Measurements from ENCODE around the gene LIPT1. TPM values are rescaled to one million over a fixed set of nuclear protein-coding genes. Genes with fewer than 3 reads are reported as not detected.

LIPT1 gene
- total RNA-seq, result 1 to 10 TPM; 1.9 to 5.0 (median 3.6) TPM
- long read RNA-seq, partial matches to known transcripts, result 0 of 1 reads
- long read RNA-seq, other reads (novel, unspliced or antisense), result 0 of 1 reads

DNA sequence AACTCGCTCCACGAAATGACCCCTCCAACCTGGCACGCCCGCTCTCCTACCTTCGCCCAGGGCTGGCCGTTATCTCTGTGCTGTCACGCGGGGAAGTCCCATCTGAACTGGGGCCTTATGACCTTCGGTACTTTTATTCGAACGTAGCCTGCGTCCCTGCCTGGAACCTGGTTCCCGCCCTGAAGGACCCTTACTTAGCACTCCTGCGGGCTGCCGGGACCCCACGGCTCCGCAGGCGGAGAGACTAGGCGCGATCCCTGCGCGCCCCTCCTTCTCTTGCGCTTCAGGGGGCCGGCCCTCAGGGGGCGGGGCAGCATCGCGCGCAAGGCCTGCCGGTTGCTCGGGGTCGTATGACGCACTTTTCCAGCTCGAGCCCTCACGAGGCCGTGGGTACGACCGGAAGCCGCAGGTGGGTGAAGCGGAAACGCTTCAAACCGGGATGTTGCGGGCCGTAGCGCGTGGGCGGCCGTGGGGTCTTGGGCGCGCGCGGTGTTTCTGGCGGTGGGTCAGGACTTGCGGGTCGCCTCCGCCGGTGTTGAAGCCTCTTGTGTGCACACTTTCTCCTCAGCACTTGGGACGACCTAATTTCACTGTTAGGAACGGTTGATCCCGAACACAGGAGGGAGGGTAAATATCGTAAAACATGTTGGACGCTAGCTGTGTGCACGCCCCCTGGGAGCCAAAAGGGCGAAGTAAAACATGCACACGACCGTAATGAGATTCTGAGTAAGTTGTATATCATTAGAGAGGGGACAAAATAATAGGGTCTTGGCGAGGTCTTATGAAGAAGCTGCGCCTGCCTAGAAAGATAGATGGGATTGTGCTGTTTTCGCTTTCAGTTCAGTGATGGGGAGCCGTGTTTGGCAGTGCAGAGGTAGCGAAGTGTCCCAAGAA is at the start of gene LIPT1, which contains the start of gene TSGA10:
Gene LIPT1, plus strand, starts transcription at position 325 of the 894 bp plus-strand sequence. CDS start 6,991 bp downstream, outside the sequence.
Gene TSGA10, minus strand, starts transcription at position 300 of the 894 bp plus-strand sequence. CDS start 45,503 bp downstream, outside the sequence.
- DNase-seq (peak; percentile 94 to 95 (median 94)), ATAC-seq (peak; percentile 97 to 99 (median 98))
- Histone ChIP-seq H3K9me3 (no peaks in the 10 kb centered on the region), H3K4me1 (peaks cover 0 to 16% (median 0%) of the 10 kb centered on the region in 4 donors), H3K4me3 (peak within 1 kb of the TSS; percentile 74 to 93 (median 84)), H3K27ac (peak within 1 kb of the TSS; percentile 86 to 94 (median 87)), H3K36me3 (peaks cover 0 to 12% (median 0%) of the 10 kb centered on the region in 4 donors), H3K27me3 (no peaks in the 10 kb centered on the region)
- intact Hi-C loops (cut with DNase I), result no loop called here
- WGBS (ENCODE audit: insufficient coverage, low coverage, low lambda C conversion rate, missing lambda C conversion rate), result 0% methylated on average over 31 of the region's 70 CpGs
- peak; percentile 80 for TF ChIP-seq POLR2A (IDR thresholded peaks at IDR 0.05)
- TF ChIP-seq, protein P1, sequence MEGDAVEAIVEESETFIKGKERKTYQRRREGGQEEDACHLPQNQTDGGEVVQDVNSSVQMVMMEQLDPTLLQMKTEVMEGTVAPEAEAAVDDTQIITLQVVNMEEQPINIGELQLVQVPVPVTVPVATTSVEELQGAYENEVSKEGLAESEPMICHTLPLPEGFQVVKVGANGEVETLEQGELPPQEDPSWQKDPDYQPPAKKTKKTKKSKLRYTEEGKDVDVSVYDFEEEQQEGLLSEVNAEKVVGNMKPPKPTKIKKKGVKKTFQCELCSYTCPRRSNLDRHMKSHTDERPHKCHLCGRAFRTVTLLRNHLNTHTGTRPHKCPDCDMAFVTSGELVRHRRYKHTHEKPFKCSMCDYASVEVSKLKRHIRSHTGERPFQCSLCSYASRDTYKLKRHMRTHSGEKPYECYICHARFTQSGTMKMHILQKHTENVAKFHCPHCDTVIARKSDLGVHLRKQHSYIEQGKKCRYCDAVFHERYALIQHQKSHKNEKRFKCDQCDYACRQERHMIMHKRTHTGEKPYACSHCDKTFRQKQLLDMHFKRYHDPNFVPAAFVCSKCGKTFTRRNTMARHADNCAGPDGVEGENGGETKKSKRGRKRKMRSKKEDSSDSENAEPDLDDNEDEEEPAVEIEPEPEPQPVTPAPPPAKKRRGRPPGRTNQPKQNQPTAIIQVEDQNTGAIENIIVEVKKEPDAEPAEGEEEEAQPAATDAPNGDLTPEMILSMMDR (IDR thresholded peaks at IDR 0.05), result no peak

DNA sequence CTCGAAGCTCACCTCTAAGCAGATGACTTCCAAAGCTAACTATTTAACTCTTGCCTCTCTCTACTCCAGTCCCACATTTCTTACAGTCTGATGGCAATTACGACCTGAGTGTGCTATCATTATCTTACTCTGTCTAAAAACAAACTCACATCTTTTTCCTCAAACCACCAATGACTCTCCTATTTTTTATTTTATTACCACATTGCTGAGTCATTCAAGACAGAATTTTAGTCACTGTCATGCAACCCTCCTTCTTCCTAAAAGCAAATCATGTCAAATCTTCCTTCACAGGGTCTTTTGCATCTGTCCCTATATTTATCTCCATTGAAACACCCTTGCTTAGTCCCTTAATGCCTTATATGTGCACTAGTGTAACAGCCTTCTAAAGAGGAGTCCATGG is 47.9 kb upstream of the LIPT1 start:
- WGBS (ENCODE audit: insufficient coverage, low coverage, low lambda C conversion rate, missing lambda C conversion rate), result 37% methylated on average over 2 of the region's 2 CpGs
- ATAC-seq, result no peak
- H3K4me1 ChIP-seq, result no peaks in the 10 kb centered on the region
- no peak overlapping the region for H3K4me3 ChIP-seq
- no peak for TF ChIP-seq POLR2A (IDR thresholded peaks at IDR 0.05)
- TF ChIP-seq, protein P1 (IDR thresholded peaks at IDR 0.05), result no peak
- no peak overlapping the region for H3K27ac ChIP-seq
- no peaks in the 10 kb centered on the region for H3K9me3 ChIP-seq
- no peaks in the 10 kb centered on the region for H3K27me3 ChIP-seq
- DNase-seq, result no peak
- no peaks in the 10 kb centered on the region for H3K36me3 ChIP-seq
- intact Hi-C loops (cut with DNase I), result no loop called here

DNA sequence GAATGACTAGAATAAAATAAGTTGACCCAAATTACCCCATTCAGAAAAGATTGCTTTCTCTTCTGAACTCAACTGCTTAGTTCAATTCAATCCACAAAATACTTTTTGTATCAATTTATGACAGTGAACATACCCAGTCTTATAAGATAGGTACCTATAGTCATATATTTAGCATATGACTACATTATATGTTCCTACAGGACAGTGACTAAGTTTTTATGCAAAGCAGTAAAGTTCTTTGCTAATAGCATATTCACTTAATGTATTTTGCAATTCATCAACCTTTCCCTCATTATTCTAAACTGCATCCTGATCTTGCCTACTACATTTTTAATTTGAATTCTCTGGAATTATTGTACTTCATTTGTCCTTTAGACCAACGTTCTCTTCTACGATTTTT is 43.5 kb upstream of the LIPT1 start:
- no peaks in the 10 kb centered on the region for H3K36me3 ChIP-seq
- ATAC-seq (no peak), DNase-seq (no peak)
- TF ChIP-seq, protein P1 (IDR thresholded peaks at IDR 0.05), result no peak
- TF ChIP-seq POLR2A (IDR thresholded peaks at IDR 0.05), result no peak
- H3K27ac ChIP-seq, result no peak overlapping the region
- no peaks in the 10 kb centered on the region for H3K4me1 ChIP-seq
- no peak overlapping the region for H3K4me3 ChIP-seq
- WGBS (ENCODE audit: insufficient coverage, low coverage, low lambda C conversion rate, missing lambda C conversion rate), result 67% methylated on average over 2 of the region's 2 CpGs
- intact Hi-C loops (cut with DNase I), result no loop called here
- no peaks in the 10 kb centered on the region for H3K9me3 ChIP-seq
- H3K27me3 ChIP-seq, result no peaks in the 10 kb centered on the region

DNA sequence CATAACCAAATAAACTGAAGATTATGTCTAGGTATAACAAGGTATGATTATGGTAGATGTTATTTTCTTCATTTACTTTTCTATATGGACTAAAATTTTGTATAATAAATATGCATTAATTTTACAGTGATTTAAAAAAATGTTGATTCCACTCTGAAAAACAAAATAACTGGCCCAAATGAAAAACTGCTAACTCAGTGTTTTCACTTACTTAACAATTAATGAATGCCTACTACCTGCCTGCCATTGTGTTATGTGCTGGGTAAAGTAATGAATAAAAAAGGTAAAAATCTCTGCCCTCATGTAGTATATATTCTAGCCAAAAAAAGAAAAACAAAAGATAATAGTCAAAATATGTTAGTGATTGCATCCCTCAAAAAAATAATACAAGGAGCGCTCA is 42.8 kb upstream of the LIPT1 start:
- 95% methylated on average over 1 of the region's 1 CpG for WGBS (ENCODE audit: insufficient coverage, low coverage, low lambda C conversion rate, missing lambda C conversion rate)

More for the DNA sequence above, 42.8 kb upstream of the LIPT1 start:
- no peaks in the 10 kb centered on the region for H3K27me3 ChIP-seq
- no peaks in the 10 kb centered on the region for H3K9me3 ChIP-seq
- TF ChIP-seq, protein P1 (IDR thresholded peaks at IDR 0.05), result no peak
- no peak for TF ChIP-seq POLR2A (IDR thresholded peaks at IDR 0.05)
- no peaks in the 10 kb centered on the region for H3K4me1 ChIP-seq
- ATAC-seq (no peak), DNase-seq (no peak)
- H3K4me3 ChIP-seq, result no peak overlapping the region
- H3K27ac ChIP-seq, result no peak overlapping the region
- no peaks in the 10 kb centered on the region for H3K36me3 ChIP-seq
- intact Hi-C loops (cut with DNase I), result no loop called here

All from right lobe of liver (tissue), 6 donors.